IPS DF 4.7 (cell line): Measurements from ENCODE around the gene KLK13.
A peak's percentile ranks its signal among the peaks of the same experiment; 100 is the strongest.

Experiments used
- DNase-seq: peaks from one replicate; pipeline ENCODE4 v3.0.0-alpha.2; 2013; ENCODE audit warnings: low spot score; ENCODE audit errors: extremely low read depth

KLK13 gene

GRCh38 chr19:51064534-51065220, at the start of gene KLK13:
Gene KLK13, minus strand, starts transcription at chr19:51065092. Its CDS starts 25 bp downstream, at chr19:51065067.
- no peak for DNase-seq

- DNase-seq, result no peak
These were observed 49.3 kb upstream of the KLK13 start for GRCh38 chr19:51114087-51114729.

- no peak for DNase-seq
These were observed 46.7 kb upstream of the KLK13 start for GRCh38 chr19:51111606-51112005.

- no peak for DNase-seq
These were observed 45.7 kb upstream of the KLK13 start for GRCh38 chr19:51110666-51110971.

GRCh38 chr19:51108805-51109146, 43.9 kb upstream of the KLK13 start:
- DNase-seq, result no peak

GRCh38 chr19:51108066-51108804, 43.3 kb upstream of the KLK13 start, which contains the start of gene CTU1:
Gene CTU1, minus strand, starts transcription at chr19:51108409. Its CDS starts 3,840 bp downstream, at chr19:51104569.
- DNase-seq, result peak; percentile 95

GRCh38 chr19:51107406-51108065, 42.6 kb upstream of the KLK13 start:
- no peak for DNase-seq

GRCh38 chr19:51103926-51104341, 39.0 kb upstream of the KLK13 start:
- DNase-seq, result no peak

GRCh38 chr19:51102991-51103390, 38.1 kb upstream of the KLK13 start:
- no peak for DNase-seq

- no peak for DNase-seq
These were observed 36.4 kb upstream of the KLK13 start for GRCh38 chr19:51101171-51101865.

GRCh38 chr19:51100601-51101000, 35.7 kb upstream of the KLK13 start:
- no peak for DNase-seq

GRCh38 chr19:51099047-51099382, 34.1 kb upstream of the KLK13 start:
- no peak for DNase-seq

GRCh38 chr19:51098365-51099046, 33.6 kb upstream of the KLK13 start:
- DNase-seq, result no peak

GRCh38 chr19:51097796-51098195, 32.9 kb upstream of the KLK13 start:
- no peak for DNase-seq

- DNase-seq, result no peak
These were observed 32.4 kb upstream of the KLK13 start for GRCh38 chr19:51097166-51097738.

GRCh38 chr19:51096473-51097165, 31.7 kb upstream of the KLK13 start:
- DNase-seq, result no peak

GRCh38 chr19:51094696-51095279, 29.9 kb upstream of the KLK13 start:
- DNase-seq, result no peak

- DNase-seq, result no peak
These were observed 28.8 kb upstream of the KLK13 start for GRCh38 chr19:51093510-51094345.

- no peak for DNase-seq
These were observed 28.2 kb upstream of the KLK13 start for GRCh38 chr19:51093101-51093500.
